ENCODE data around the gene JAZF1.

The JAZF1 gene

GRCh38 chr7:28138837-28139236, 41.8 kb downstream of the JAZF1 start:
- no peak overlapping the region for H3K4me2 ChIP-seq
- H3K4me1 ChIP-seq (ENCODE audit: low read depth, poor library complexity, severe bottlenecking) = peaks cover 6% of the 10 kb centered on the region

DNA sequence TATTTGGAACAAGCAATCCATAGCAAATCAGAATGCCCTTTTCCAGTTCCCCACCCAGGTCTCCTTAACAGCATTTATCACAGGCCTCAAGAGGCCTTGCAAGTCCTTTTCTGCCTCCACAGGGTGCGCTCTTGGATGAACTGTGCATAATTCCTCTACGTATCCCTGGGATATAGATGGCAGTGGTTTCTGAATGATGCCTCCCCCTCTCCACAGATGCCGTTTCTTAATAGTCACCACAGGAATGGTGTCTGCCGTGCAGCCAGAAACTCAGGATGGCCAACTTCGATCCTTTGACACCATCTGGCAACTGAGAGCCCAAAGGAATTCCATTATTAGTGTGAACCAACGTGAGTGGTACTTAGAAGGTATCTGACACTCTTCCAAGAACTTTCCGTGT, 43.1 kb downstream of the JAZF1 start:
- Histone ChIP-seq H3K9ac (no peak overlapping the region), H3K79me2 (ENCODE audit: insufficient read depth, low read depth) (no peaks in the 10 kb centered on the region)

More at GRCh38 chr7:28138837-28139236, 41.8 kb downstream of the JAZF1 start:
- Histone ChIP-seq H4K20me1 (ENCODE audit: insufficient read depth) (no peaks in the 10 kb centered on the region), H3K79me2 (ENCODE audit: insufficient read depth, low read depth) (no peaks in the 10 kb centered on the region), H3K27ac (no peak overlapping the region), H3K9ac (no peak overlapping the region), H3K4me3 (IDR thresholded peaks at IDR 0.05; ENCODE audit: insufficient read depth, low read depth, low read length) (no peak overlapping the region), H3K27me3 (ENCODE audit: insufficient read depth, low read depth) (no peaks in the 10 kb centered on the region), H3K36me3 (ENCODE audit: insufficient read depth) (no peaks in the 10 kb centered on the region), H2AFZ (ENCODE audit: low read depth) (no peak overlapping the region)
- TF ChIP-seq, protein P1, sequence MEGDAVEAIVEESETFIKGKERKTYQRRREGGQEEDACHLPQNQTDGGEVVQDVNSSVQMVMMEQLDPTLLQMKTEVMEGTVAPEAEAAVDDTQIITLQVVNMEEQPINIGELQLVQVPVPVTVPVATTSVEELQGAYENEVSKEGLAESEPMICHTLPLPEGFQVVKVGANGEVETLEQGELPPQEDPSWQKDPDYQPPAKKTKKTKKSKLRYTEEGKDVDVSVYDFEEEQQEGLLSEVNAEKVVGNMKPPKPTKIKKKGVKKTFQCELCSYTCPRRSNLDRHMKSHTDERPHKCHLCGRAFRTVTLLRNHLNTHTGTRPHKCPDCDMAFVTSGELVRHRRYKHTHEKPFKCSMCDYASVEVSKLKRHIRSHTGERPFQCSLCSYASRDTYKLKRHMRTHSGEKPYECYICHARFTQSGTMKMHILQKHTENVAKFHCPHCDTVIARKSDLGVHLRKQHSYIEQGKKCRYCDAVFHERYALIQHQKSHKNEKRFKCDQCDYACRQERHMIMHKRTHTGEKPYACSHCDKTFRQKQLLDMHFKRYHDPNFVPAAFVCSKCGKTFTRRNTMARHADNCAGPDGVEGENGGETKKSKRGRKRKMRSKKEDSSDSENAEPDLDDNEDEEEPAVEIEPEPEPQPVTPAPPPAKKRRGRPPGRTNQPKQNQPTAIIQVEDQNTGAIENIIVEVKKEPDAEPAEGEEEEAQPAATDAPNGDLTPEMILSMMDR (conservative IDR thresholded peaks at IDR 0.05; ENCODE audit: low read depth, low read length) = no peak

DNA sequence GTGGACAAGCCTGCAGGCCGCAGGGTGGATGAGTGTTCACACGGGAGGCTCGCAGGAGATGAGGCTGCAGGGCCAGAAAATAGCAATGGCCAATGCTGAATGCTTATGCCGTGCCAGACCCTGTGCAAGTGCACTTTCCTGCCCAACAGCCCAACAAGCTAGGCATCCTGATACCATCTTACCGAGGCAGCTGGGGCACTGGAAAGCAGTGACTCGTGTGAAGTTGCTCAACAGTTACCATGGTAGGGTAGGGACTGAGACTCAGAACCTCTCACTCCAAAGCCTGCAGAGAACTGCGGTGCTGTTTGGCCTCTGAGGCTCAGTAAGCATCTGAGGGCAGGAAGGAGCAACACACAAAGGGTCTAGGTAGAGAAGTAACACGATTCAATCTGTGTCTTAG, 43.7 kb downstream of the JAZF1 start:
- TF ChIP-seq, protein P1 (conservative IDR thresholded peaks at IDR 0.05; ENCODE audit: low read depth, low read length) = no peak
- H3K27ac ChIP-seq = no peak overlapping the region
- no peak overlapping the region for H2AFZ ChIP-seq (ENCODE audit: low read depth)
- no peak overlapping the region for H3K9ac ChIP-seq
- peaks cover 6% of the 10 kb centered on the region for H3K4me1 ChIP-seq (ENCODE audit: low read depth, poor library complexity, severe bottlenecking)
- no peaks in the 10 kb centered on the region for H3K79me2 ChIP-seq (ENCODE audit: insufficient read depth, low read depth)
- H4K20me1 ChIP-seq (ENCODE audit: insufficient read depth) = no peaks in the 10 kb centered on the region
- no peaks in the 10 kb centered on the region for H3K27me3 ChIP-seq (ENCODE audit: insufficient read depth, low read depth)
- no peaks in the 10 kb centered on the region for H3K36me3 ChIP-seq (ENCODE audit: insufficient read depth)
- no peak overlapping the region for H3K4me3 ChIP-seq (IDR thresholded peaks at IDR 0.05; ENCODE audit: insufficient read depth, low read depth, low read length)
- H3K4me2 ChIP-seq = no peak overlapping the region

More for the DNA sequence above, 43.1 kb downstream of the JAZF1 start:
- no peak overlapping the region for H2AFZ ChIP-seq (ENCODE audit: low read depth)
- H3K27ac ChIP-seq = no peak overlapping the region
- H3K27me3 ChIP-seq (ENCODE audit: insufficient read depth, low read depth) = no peaks in the 10 kb centered on the region
- TF ChIP-seq, protein P1 (conservative IDR thresholded peaks at IDR 0.05; ENCODE audit: low read depth, low read length) = no peak
- no peak overlapping the region for H3K4me3 ChIP-seq (IDR thresholded peaks at IDR 0.05; ENCODE audit: insufficient read depth, low read depth, low read length)
- no peak overlapping the region for H3K4me2 ChIP-seq
- peaks cover 6% of the 10 kb centered on the region for H3K4me1 ChIP-seq (ENCODE audit: low read depth, poor library complexity, severe bottlenecking)
- no peaks in the 10 kb centered on the region for H4K20me1 ChIP-seq (ENCODE audit: insufficient read depth)
- H3K36me3 ChIP-seq (ENCODE audit: insufficient read depth) = no peaks in the 10 kb centered on the region

- Histone ChIP-seq H3K4me2 (no peak overlapping the region), H4K20me1 (ENCODE audit: insufficient read depth) (no peaks in the 10 kb centered on the region), H3K4me1 (ENCODE audit: low read depth, poor library complexity, severe bottlenecking) (peaks cover 4% of the 10 kb centered on the region), H3K36me3 (ENCODE audit: insufficient read depth) (no peaks in the 10 kb centered on the region), H3K9ac (no peak overlapping the region), H3K79me2 (ENCODE audit: insufficient read depth, low read depth) (no peaks in the 10 kb centered on the region), H2AFZ (ENCODE audit: low read depth) (no peak overlapping the region), H3K27me3 (ENCODE audit: insufficient read depth, low read depth) (no peaks in the 10 kb centered on the region), H3K27ac (no peak overlapping the region), H3K4me3 (IDR thresholded peaks at IDR 0.05; ENCODE audit: insufficient read depth, low read depth, low read length) (no peak overlapping the region)
- TF ChIP-seq, protein P1 (conservative IDR thresholded peaks at IDR 0.05; ENCODE audit: low read depth, low read length) = no peak
These were observed 44.2 kb downstream of the JAZF1 start for GRCh38 chr7:28136420-28136819.
